DOHH2 (cell line): ENCODE measurements around the gene SRA1.

Source experiments
- H3F3A ChIP-seq: fragments of 200-600 bp; sonication (generic), shearing (Covaris generic); 2 replicates; pipeline ENCODE4 v1.6.0; 2016; ENCODE audit warnings: antibody characterized with exemption, mild to moderate bottlenecking; ENCODE audit not compliant: control insufficient read depth, insufficient read depth
- H3K27ac ChIP-seq: fragments of 200-600 bp; sonication (generic); 2 replicates; pipeline ENCODE4 v1.5.1; 2014; ENCODE audit warnings: low read depth, mild to moderate bottlenecking, low read length, moderate library complexity
- H3K27me3 ChIP-seq: fragments of 200-600 bp; sonication (generic); 2 replicates; pipeline ENCODE4 v1.6.1; 2014; ENCODE audit warnings: mild to moderate bottlenecking, low read length, mixed read lengths; ENCODE audit not compliant: control insufficient read depth
- H3K36me3 ChIP-seq: fragments of 200-600 bp; sonication (generic); 2 replicates; pipeline ENCODE4 v1.6.1; 2014; ENCODE audit warnings: mild to moderate bottlenecking, low read length, moderate library complexity, mixed read lengths; ENCODE audit not compliant: control insufficient read depth
- H3K4me1 ChIP-seq: fragments of 200-600 bp; sonication (generic); 2 replicates; pipeline ENCODE4 v1.6.1; 2014; ENCODE audit warnings: mild to moderate bottlenecking, low read length, mixed read lengths; ENCODE audit not compliant: control insufficient read depth
- H3K4me2 ChIP-seq: fragments of 200-600 bp; sonication (generic); 2 replicates; pipeline ENCODE4 v1.6.0; 2014; ENCODE audit warnings: mild to moderate bottlenecking, low read length, moderate library complexity
- H3K4me3 ChIP-seq: fragments of 200-600 bp; sonication (generic); 2 replicates; pipeline ENCODE4 v1.5.1; 2014; ENCODE audit warnings: mild to moderate bottlenecking, low read length, mixed read lengths
- H3K79me2 ChIP-seq: fragments of 200-600 bp; sonication (generic); 2 replicates; pipeline ENCODE4 v1.6.1; 2014; ENCODE audit warnings: mild to moderate bottlenecking, low read length, mixed read lengths; ENCODE audit not compliant: control insufficient read depth
- H3K9me2 ChIP-seq: fragments of 200-600 bp; sonication (generic); replicated peaks from 2 replicates; pipeline ENCODE4 v1.6.1; 2014; ENCODE audit warnings: mild to moderate bottlenecking, low read length, mixed read lengths; ENCODE audit not compliant: control insufficient read depth
- H3K9me3 ChIP-seq: fragments of 200-600 bp; sonication (generic); 2 replicates; pipeline ENCODE4 v1.6.1; 2014; ENCODE audit warnings: antibody characterized with exemption, low read length, mixed read lengths; ENCODE audit not compliant: control insufficient read depth, insufficient read depth
- H4K20me1 ChIP-seq: fragments of 200-600 bp; sonication (generic); 2 replicates; pipeline ENCODE4 v1.6.0; 2014; ENCODE audit warnings: low read depth, mild to moderate bottlenecking, antibody characterized with exemption, low read length, moderate library complexity; ENCODE audit not compliant: control insufficient read depth, insufficient read depth
- CTCF ChIP-seq: fragments of 200-600 bp; sonication (generic); IDR thresholded peaks from one replicate; pipeline ENCODE4 v1.5.1; 2014; ENCODE audit warnings: antibody characterized with exemption, mild to moderate bottlenecking, low read depth, low read length; ENCODE audit not compliant: poor library complexity, severe bottlenecking
- EZH2phosphoT487 ChIP-seq: fragments of 200-600 bp; sonication (generic); IDR thresholded peaks from 2 replicates; pipeline ENCODE4 v1.6.1; 2017; ENCODE audit warnings: borderline replicate concordance, mild to moderate bottlenecking, antibody characterized with exemption, low read length, moderate library complexity, mixed read lengths

Gene SRA1

GRCh38 chr5:140509898-140510297 is 47.4 kb downstream of the SRA1 start:
- no peaks in the 10 kb centered on the region for H3F3A ChIP-seq
- H3K4me3 ChIP-seq: no peak overlapping the region
- no peak overlapping the region for H3K4me2 ChIP-seq
- H3K27me3 ChIP-seq: no peaks in the 10 kb centered on the region
- H3K27ac ChIP-seq: no peak overlapping the region
- H3K4me1 ChIP-seq: no peaks in the 10 kb centered on the region
- peaks cover 94% of the 10 kb centered on the region for H3K36me3 ChIP-seq
- H4K20me1 ChIP-seq: no peaks in the 10 kb centered on the region
- TF ChIP-seq CTCF (no peak), EZH2phosphoT487 (no peak)
- no peaks in the 10 kb centered on the region for H3K79me2 ChIP-seq
- H3K9me3 ChIP-seq: no peaks in the 10 kb centered on the region
- H3K9me2 ChIP-seq: no peaks in the 10 kb centered on the region

GRCh38 chr5:140502834-140503233 is 54.4 kb downstream of the SRA1 start:
- peaks cover 48% of the 10 kb centered on the region for H3K36me3 ChIP-seq
- no peaks in the 10 kb centered on the region for H3K27me3 ChIP-seq
- no peak overlapping the region for H3K4me3 ChIP-seq
- no peaks in the 10 kb centered on the region for H3K9me2 ChIP-seq
- no peaks in the 10 kb centered on the region for H3K4me1 ChIP-seq
- TF ChIP-seq CTCF: no peak
- TF ChIP-seq EZH2phosphoT487: no peak
- no peak overlapping the region for H3K4me2 ChIP-seq
- no peaks in the 10 kb centered on the region for H3K9me3 ChIP-seq
- H3K27ac ChIP-seq: no peak overlapping the region
- peaks cover 5% of the 10 kb centered on the region; the same call in 1 of the 2 replicates for H3F3A ChIP-seq
- H4K20me1 ChIP-seq: no peaks in the 10 kb centered on the region
- H3K79me2 ChIP-seq: no peaks in the 10 kb centered on the region
